GM21367 (cell line): Measurements from ENCODE around the gene DDX31.

ENCODE experiments used
- ATAC-seq: cut with Tn5 transposase; IDR thresholded peaks from one replicate; pipeline ENCODE4 v1.9.1; 2021; ENCODE audit not compliant: unreplicated experiment

Gene DDX31

GRCh38 chr9:132637351-132637750 is 32.4 kb downstream of the DDX31 start:
- no peak for ATAC-seq

- ATAC-seq: no peak
Observed at GRCh38 chr9:132634327-132634726, 35.5 kb downstream of the DDX31 start.

GRCh38 chr9:132632413-132633129 is 37.2 kb downstream of the DDX31 start:
- ATAC-seq: no peak

- ATAC-seq: no peak
Observed at GRCh38 chr9:132631685-132632084, 38.1 kb downstream of the DDX31 start.

- no peak for ATAC-seq
Observed at GRCh38 chr9:132631280-132631679, 38.5 kb downstream of the DDX31 start.

GRCh38 chr9:132630811-132631210 is 39.0 kb downstream of the DDX31 start:
- ATAC-seq: no peak

GRCh38 chr9:132630116-132630515 is 39.7 kb downstream of the DDX31 start:
- ATAC-seq: no peak

GRCh38 chr9:132628746-132629145 is 41.0 kb downstream of the DDX31 start:
- no peak for ATAC-seq

GRCh38 chr9:132627594-132627993 is 42.2 kb downstream of the DDX31 start:
- no peak for ATAC-seq

GRCh38 chr9:132627106-132627505 is 42.7 kb downstream of the DDX31 start:
- ATAC-seq: no peak

GRCh38 chr9:132626285-132626684 is 43.5 kb downstream of the DDX31 start:
- ATAC-seq: no peak

- no peak for ATAC-seq
Observed at GRCh38 chr9:132622159-132622558, 47.6 kb downstream of the DDX31 start.

- no peak for ATAC-seq
Observed at GRCh38 chr9:132616725-132617124, 53.1 kb downstream of the DDX31 start.

- ATAC-seq: no peak
Observed at GRCh38 chr9:132615774-132616173, 54.0 kb downstream of the DDX31 start.

- no peak for ATAC-seq
Observed at GRCh38 chr9:132614324-132614723, 55.5 kb downstream of the DDX31 start.

GRCh38 chr9:132610661-132611060 is 59.1 kb downstream of the DDX31 start:
- no peak for ATAC-seq

- ATAC-seq: no peak
Observed at GRCh38 chr9:132609829-132610228, 60.0 kb downstream of the DDX31 start.

- no peak for ATAC-seq
Observed at GRCh38 chr9:132609184-132609583, 60.6 kb downstream of the DDX31 start.

- ATAC-seq: no peak
Observed at GRCh38 chr9:132606066-132606465, 63.7 kb downstream of the DDX31 start.

GRCh38 chr9:132605387-132605786 is 64.4 kb downstream of the DDX31 start:
- ATAC-seq: no peak

GRCh38 chr9:132602207-132602606 is 67.6 kb downstream of the DDX31 start:
- ATAC-seq: no peak

GRCh38 chr9:132600326-132600984 is 69.3 kb downstream of the DDX31 start:
- ATAC-seq: no peak
